Kidney tubule cell (primary cell): ENCODE measurements around the gene REN.

Experiments used
- DNase-seq: peaks from one replicate; pipeline ENCODE4 v3.0.0-alpha.2; 2018; ENCODE audit warnings: low spot score

Gene REN

GRCh38 chr1:204190212-204191211 lies 24.4 kb upstream of the REN start:
- DNase-seq = peak; percentile 44

- no peak for DNase-seq
These were observed 23.0 kb upstream of the REN start for GRCh38 chr1:204188959-204189639.

- no peak for DNase-seq
These were observed 20.5 kb upstream of the REN start for GRCh38 chr1:204186597-204186996.

GRCh38 chr1:204181116-204181515 lies 15.0 kb upstream of the REN start:
- DNase-seq = no peak

GRCh38 chr1:204180133-204180532 lies 14.0 kb upstream of the REN start:
- DNase-seq = no peak

- no peak for DNase-seq
These were observed 12.5 kb upstream of the REN start for GRCh38 chr1:204178487-204179281.

GRCh38 chr1:204177133-204177532 lies 11.0 kb upstream of the REN start:
- DNase-seq = peak; percentile 35

- no peak for DNase-seq
These were observed 9.9 kb upstream of the REN start for GRCh38 chr1:204176049-204176448.

GRCh38 chr1:204174958-204175357 lies 8.8 kb upstream of the REN start:
- DNase-seq = peak; percentile 52

- no peak for DNase-seq
These were observed 6.4 kb upstream of the REN start for GRCh38 chr1:204172404-204173029.

- DNase-seq = peak; percentile 97
These were observed 5.6 kb upstream of the REN start for GRCh38 chr1:204171751-204172178.

- DNase-seq = no peak
These were observed 4.5 kb upstream of the REN start for GRCh38 chr1:204170494-204171155.

GRCh38 chr1:204169858-204170257 lies 3.7 kb upstream of the REN start:
- DNase-seq = no peak

GRCh38 chr1:204167730-204168129 lies 1.6 kb upstream of the REN start:
- no peak for DNase-seq

- peak; percentile 88 for DNase-seq
These were observed 3.6 kb downstream of the REN start for GRCh38 chr1:204162494-204163074.

- peak; percentile 42 for DNase-seq
These were observed 4.3 kb downstream of the REN start for GRCh38 chr1:204161609-204162493.

- DNase-seq = no peak
These were observed 8.2 kb downstream of the REN start for GRCh38 chr1:204157962-204158361.

- no peak for DNase-seq
These were observed 10.3 kb downstream of the REN start for GRCh38 chr1:204155881-204156280.

GRCh38 chr1:204154568-204155255 lies 11.4 kb downstream of the REN start:
- DNase-seq = no peak
